ENCODE data around the gene P4HA2. TPM values are rescaled to one million over a fixed set of nuclear protein-coding genes. Genes with fewer than 3 reads are reported as not detected.

P4HA2 gene
- 1 to 10 TPM; 6.1 to 8.9 TPM for total RNA-seq

- Mint-ChIP-seq H3K27ac (no peak within 1 kb of the TSS), H3K4me3 (peak within 1 kb of the TSS; percentile 54), H3K27me3 (peaks cover 34% of the 10 kb centered on the region), H3K9me3 (ENCODE audit: low read depth) (no peaks in the 10 kb centered on the region), H3K36me3 (ENCODE audit: low read depth) (no peaks in the 10 kb centered on the region), H3K4me1 (peaks cover 14% of the 10 kb centered on the region)
- POLR2A ChIA-PET: interaction anchor here (0.6 kb wide), 1 partner anchor 20 kb away, joined by 3 read pairs; no protein-coding TSS in a partner anchor
- intact Hi-C loops (cut with DNase I, micrococcal nuclease): no loop called here
- ATAC-seq (peak; percentile 84), DNase-seq (peak; percentile 70)
- CTCF ChIA-PET: interaction anchor here (0.7 to 3.4 kb wide), 6 partner anchors 8 to 614 kb away, joined by 3 to 28 read pairs (median 3); no protein-coding TSS in a partner anchor
These were observed at the start of gene P4HA2 for GRCh38 chr5:132227485-132228240. Gene P4HA2 (minus strand): TSS chr5:132227853. CDS start chr5:132218626, 9,227 bp downstream.

GRCh38 chr5:132277256-132277655 is 49.6 kb upstream of the P4HA2 start:
- Mint-ChIP-seq H3K27me3 (peaks cover 16% of the 10 kb centered on the region), H3K4me3 (no peak overlapping the region), H3K4me1 (no peaks in the 10 kb centered on the region), H3K36me3 (ENCODE audit: low read depth) (no peaks in the 10 kb centered on the region), H3K27ac (no peak overlapping the region), H3K9me3 (ENCODE audit: low read depth) (no peaks in the 10 kb centered on the region)
- no peak for DNase-seq
- ATAC-seq: no peak
- ChIA-PET POLR2A (no interaction called here), CTCF (interaction anchor here (0.8 to 1.4 kb wide), 2 partner anchors 14 to 16 kb away, joined by 3 read pairs; partner anchors contain the start of gene SLC22A4)
- intact Hi-C loops (cut with DNase I, micrococcal nuclease): no loop called here

- DNase-seq (no peak), ATAC-seq (no peak)
- peaks cover 18% of the 10 kb centered on the region for H3K27me3 Mint-ChIP-seq
- H3K4me1 Mint-ChIP-seq: peaks cover 2% of the 10 kb centered on the region
- ChIA-PET CTCF (interaction anchor here (1.1 to 1.2 kb wide), 2 partner anchors 13 to 15 kb away, joined by 4 to 5 read pairs; no protein-coding TSS in a partner anchor), POLR2A (no interaction called here)
- intact Hi-C loops (cut with DNase I, micrococcal nuclease): no loop called here
- H3K4me3 Mint-ChIP-seq: no peak overlapping the region
- H3K9me3 Mint-ChIP-seq (ENCODE audit: low read depth): no peaks in the 10 kb centered on the region
- H3K27ac Mint-ChIP-seq: no peak overlapping the region
- H3K36me3 Mint-ChIP-seq (ENCODE audit: low read depth): no peaks in the 10 kb centered on the region
These were observed 47.9 kb upstream of the P4HA2 start for GRCh38 chr5:132275367-132276220.

GRCh38 chr5:132274050-132274792 is 46.6 kb upstream of the P4HA2 start:
- POLR2A ChIA-PET: no interaction called here
- Mint-ChIP-seq H3K9me3 (ENCODE audit: low read depth) (no peaks in the 10 kb centered on the region), H3K36me3 (ENCODE audit: low read depth) (no peaks in the 10 kb centered on the region), H3K27ac (no peak overlapping the region), H3K4me1 (peaks cover 2% of the 10 kb centered on the region), H3K4me3 (no peak overlapping the region), H3K27me3 (peaks cover 18% of the 10 kb centered on the region)
- ATAC-seq (no peak), DNase-seq (no peak)
- CTCF ChIA-PET: interaction anchor here (1.1 to 3.9 kb wide), 6 partner anchors 8 to 95 kb away, joined by 3 to 19 read pairs (median 6); partner anchors contain the start of gene SLC22A5
- intact Hi-C loops (cut with DNase I, micrococcal nuclease): loop anchor here in 1 of 2 experiments (5.0 kb wide), 2 partner anchors 93 to 207 kb away; partner anchors contain the start of gene SLC22A5

- ATAC-seq: no peak
- Mint-ChIP-seq H3K27ac (no peak overlapping the region), H3K4me3 (no peak overlapping the region), H3K27me3 (peaks cover 18% of the 10 kb centered on the region), H3K4me1 (peaks cover 2% of the 10 kb centered on the region), H3K9me3 (ENCODE audit: low read depth) (no peaks in the 10 kb centered on the region), H3K36me3 (ENCODE audit: low read depth) (no peaks in the 10 kb centered on the region)
- intact Hi-C loops (cut with DNase I, micrococcal nuclease): loop anchor here in 1 of 2 experiments (5.0 kb wide), 2 partner anchors 94 to 206 kb away; partner anchors contain the start of gene SLC22A5
- CTCF ChIA-PET: interaction anchor here (0.7 to 3.9 kb wide), 11 partner anchors 8 to 198 kb away, joined by 3 to 19 read pairs (median 4); partner anchors contain the start of genes SLC22A4 and SLC22A5
- DNase-seq: no peak
- POLR2A ChIA-PET: no interaction called here
These were observed 46.0 kb upstream of the P4HA2 start for GRCh38 chr5:132273631-132274030.

GRCh38 chr5:132272311-132273210 is 44.9 kb upstream of the P4HA2 start:
- intact Hi-C loops (cut with DNase I, micrococcal nuclease): loop anchor here (1.0 to 5.0 kb wide), 4 partner anchors 95 to 229 kb away; partner anchors contain the start of gene SLC22A5 (in 2 of the 2)
- POLR2A ChIA-PET: no interaction called here
- H3K9me3 Mint-ChIP-seq (ENCODE audit: low read depth): no peaks in the 10 kb centered on the region
- H3K4me3 Mint-ChIP-seq: no peak overlapping the region
- CTCF ChIA-PET: interaction anchor here (0.6 to 3.9 kb wide), 23 partner anchors 9 to 785 kb away, joined by 3 to 19 read pairs (median 4); partner anchors contain the start of genes SLC22A4 and SLC22A5
- peaks cover 18% of the 10 kb centered on the region for H3K27me3 Mint-ChIP-seq
- ATAC-seq (peak; percentile 42), DNase-seq (peak; percentile 85)
- H3K4me1 Mint-ChIP-seq: peaks cover 2% of the 10 kb centered on the region
- H3K27ac Mint-ChIP-seq: no peak overlapping the region
- no peaks in the 10 kb centered on the region for H3K36me3 Mint-ChIP-seq (ENCODE audit: low read depth)

GRCh38 chr5:132271251-132272246 is 43.9 kb upstream of the P4HA2 start:
- intact Hi-C loops (cut with DNase I, micrococcal nuclease): loop anchor here (1.0 to 5.0 kb wide), 4 partner anchors 96 to 230 kb away; partner anchors contain the start of gene SLC22A5 (in 2 of the 2)
- H3K4me3 Mint-ChIP-seq: no peak overlapping the region
- H3K27me3 Mint-ChIP-seq: peaks cover 18% of the 10 kb centered on the region
- CTCF ChIA-PET: interaction anchor here (0.5 to 3.9 kb wide), 19 partner anchors 8 to 786 kb away, joined by 3 to 19 read pairs (median 4); partner anchors contain the start of genes SLC22A4 and SLC22A5
- POLR2A ChIA-PET: no interaction called here
- DNase-seq: peak; percentile 44
- peaks cover 2% of the 10 kb centered on the region for H3K4me1 Mint-ChIP-seq
- no peaks in the 10 kb centered on the region for H3K36me3 Mint-ChIP-seq (ENCODE audit: low read depth)
- ATAC-seq: peak; percentile 19
- H3K27ac Mint-ChIP-seq: no peak overlapping the region
- no peaks in the 10 kb centered on the region for H3K9me3 Mint-ChIP-seq (ENCODE audit: low read depth)

- intact Hi-C loops (cut with DNase I, micrococcal nuclease): loop anchor here in 1 of 2 experiments (5.0 kb wide), 2 partner anchors 97 to 203 kb away; partner anchors contain the start of gene SLC22A5
- Mint-ChIP-seq H3K27me3 (peaks cover 18% of the 10 kb centered on the region), H3K27ac (no peak overlapping the region), H3K9me3 (ENCODE audit: low read depth) (no peaks in the 10 kb centered on the region), H3K36me3 (ENCODE audit: low read depth) (no peaks in the 10 kb centered on the region), H3K4me1 (peaks cover 2% of the 10 kb centered on the region), H3K4me3 (no peak overlapping the region)
- no peak for DNase-seq
- ChIA-PET POLR2A (no interaction called here), CTCF (no interaction called here)
- no peak for ATAC-seq
These were observed 43.1 kb upstream of the P4HA2 start for GRCh38 chr5:132270706-132271105.

- ATAC-seq (no peak), DNase-seq (no peak)
- Mint-ChIP-seq H3K4me3 (no peak overlapping the region), H3K36me3 (ENCODE audit: low read depth) (no peaks in the 10 kb centered on the region), H3K27ac (no peak overlapping the region), H3K27me3 (peaks cover 18% of the 10 kb centered on the region), H3K9me3 (ENCODE audit: low read depth) (no peaks in the 10 kb centered on the region), H3K4me1 (peaks cover 2% of the 10 kb centered on the region)
- POLR2A ChIA-PET: no interaction called here
- intact Hi-C loops (cut with DNase I, micrococcal nuclease): loop anchor here in 1 of 2 experiments (5.0 kb wide), 2 partner anchors 97 to 203 kb away; partner anchors contain the start of gene SLC22A5
- CTCF ChIA-PET: no interaction called here
These were observed 42.6 kb upstream of the P4HA2 start for GRCh38 chr5:132270335-132270665.
